Measurements from ENCODE around the gene PDK2.

GRCh38 chr17:50147841-50148225 is 52.7 kb downstream of the PDK2 start:
- TF ChIP-seq SP1 (IDR thresholded peaks at IDR 0.05) (no peak), FOXK2 (IDR thresholded peaks at IDR 0.05) (no peak), NFRKB (IDR thresholded peaks at IDR 0.05) (no peak), FOXA1 (IDR thresholded peaks at IDR 0.05) (no peak)

Measured in HEK293T (cell line).